Testis (tissue), 2 donors: ENCODE results near the gene PROSER2.

Source experiments
- POLR2A ChIP-seq: fragments of 450-650 bp; IDR thresholded peaks from one replicate; pipeline ENCODE4 v1.6.1; 2017; ENCODE audit warnings: antibody characterized with exemption, mild to moderate bottlenecking, moderate library complexity
- TF ChIP-seq, protein P1 (sequence below), 3 experiments: fragments of 450-650 bp in 2 of 3; fragments of 200-600 bp in 1 of 3; sonication (generic) in 1 of 3; IDR thresholded peaks; one replicate each; pipeline ENCODE4 v1.5.1; 2016 to 2019; ENCODE audit warnings: antibody characterized with exemption in 3 of 3, mild to moderate bottlenecking in 2 of 3, moderate library complexity in 1 of 3

DNA sequence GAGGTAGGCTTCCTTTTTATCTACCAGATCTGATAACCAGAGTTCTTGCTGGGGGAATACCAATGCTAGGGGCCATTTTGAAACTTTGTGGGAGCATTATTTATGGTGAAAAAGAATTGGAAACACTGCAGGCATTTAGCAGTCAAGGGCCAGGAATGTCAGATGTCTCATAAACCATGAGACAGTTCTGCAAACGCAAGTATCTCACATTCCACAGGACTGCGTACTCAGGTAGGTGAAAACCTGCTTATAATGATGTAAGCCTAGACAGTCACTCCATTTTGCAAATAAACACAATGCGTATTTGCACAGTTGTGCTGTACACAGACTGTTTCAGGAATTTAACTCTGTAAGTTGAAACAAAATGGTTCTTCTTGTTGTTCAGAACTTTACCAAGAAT lies 47.1 kb upstream of the PROSER2 start:
- TF ChIP-seq, protein P1, sequence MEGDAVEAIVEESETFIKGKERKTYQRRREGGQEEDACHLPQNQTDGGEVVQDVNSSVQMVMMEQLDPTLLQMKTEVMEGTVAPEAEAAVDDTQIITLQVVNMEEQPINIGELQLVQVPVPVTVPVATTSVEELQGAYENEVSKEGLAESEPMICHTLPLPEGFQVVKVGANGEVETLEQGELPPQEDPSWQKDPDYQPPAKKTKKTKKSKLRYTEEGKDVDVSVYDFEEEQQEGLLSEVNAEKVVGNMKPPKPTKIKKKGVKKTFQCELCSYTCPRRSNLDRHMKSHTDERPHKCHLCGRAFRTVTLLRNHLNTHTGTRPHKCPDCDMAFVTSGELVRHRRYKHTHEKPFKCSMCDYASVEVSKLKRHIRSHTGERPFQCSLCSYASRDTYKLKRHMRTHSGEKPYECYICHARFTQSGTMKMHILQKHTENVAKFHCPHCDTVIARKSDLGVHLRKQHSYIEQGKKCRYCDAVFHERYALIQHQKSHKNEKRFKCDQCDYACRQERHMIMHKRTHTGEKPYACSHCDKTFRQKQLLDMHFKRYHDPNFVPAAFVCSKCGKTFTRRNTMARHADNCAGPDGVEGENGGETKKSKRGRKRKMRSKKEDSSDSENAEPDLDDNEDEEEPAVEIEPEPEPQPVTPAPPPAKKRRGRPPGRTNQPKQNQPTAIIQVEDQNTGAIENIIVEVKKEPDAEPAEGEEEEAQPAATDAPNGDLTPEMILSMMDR (IDR thresholded peaks at IDR 0.05): no peak
- no peak for TF ChIP-seq POLR2A
